ENCODE measurements around the gene SNX13.
"Not testable (repeated sequence)": the region's sequence is repeated elsewhere in the genome, so short reads cannot be mapped to it uniquely, and the experiment has no call there.

SNX13 gene

GRCh38 chr7:17915168-17915567 lies 25.1 kb downstream of the SNX13 start:
- DNase-seq, result no peak
- intact Hi-C loops (cut with DNase I), result no loop called here

GRCh38 chr7:17913250-17913649 lies 27.0 kb downstream of the SNX13 start:
- DNase-seq, result no peak
- intact Hi-C loops (cut with DNase I), result no loop called here

GRCh38 chr7:17912536-17913235 lies 27.6 kb downstream of the SNX13 start:
- intact Hi-C loops (cut with DNase I), result no loop called here
- DNase-seq, result peak in 1 of 10 donors; percentile 42

- intact Hi-C loops (cut with DNase I), result no loop called here
- no peak for DNase-seq
These were observed 28.2 kb downstream of the SNX13 start for GRCh38 chr7:17912050-17912449.

- intact Hi-C loops (cut with DNase I), result no loop called here
- no peak for DNase-seq
These were observed 29.9 kb downstream of the SNX13 start for GRCh38 chr7:17910377-17910776.

- DNase-seq; intact Hi-C loops (cut with DNase I): not testable (repeated sequence)
These were observed 31.0 kb downstream of the SNX13 start for GRCh38 chr7:17909310-17909709.

- DNase-seq, result no peak
- intact Hi-C loops (cut with DNase I), result no loop called here
These were observed 33.3 kb downstream of the SNX13 start for GRCh38 chr7:17907014-17907413.

- DNase-seq, result no peak
- intact Hi-C loops (cut with DNase I), result no loop called here
These were observed 37.0 kb downstream of the SNX13 start for GRCh38 chr7:17903337-17903736.

GRCh38 chr7:17902599-17902998 lies 37.7 kb downstream of the SNX13 start:
- intact Hi-C loops (cut with DNase I), result no loop called here
- no peak for DNase-seq

- DNase-seq, result no peak
- intact Hi-C loops (cut with DNase I), result no loop called here
These were observed 39.8 kb downstream of the SNX13 start for GRCh38 chr7:17900464-17900863.

- intact Hi-C loops (cut with DNase I), result no loop called here
- DNase-seq, result no peak
These were observed 42.2 kb downstream of the SNX13 start for GRCh38 chr7:17898111-17898510.

- no peak for DNase-seq
- intact Hi-C loops (cut with DNase I), result no loop called here
These were observed 53.0 kb downstream of the SNX13 start for GRCh38 chr7:17887286-17887685.

- no peak for DNase-seq
- intact Hi-C loops (cut with DNase I), result no loop called here
These were observed 57.6 kb downstream of the SNX13 start for GRCh38 chr7:17882685-17883084.

- no peak for DNase-seq
- intact Hi-C loops (cut with DNase I), result no loop called here
These were observed 61.1 kb downstream of the SNX13 start for GRCh38 chr7:17879075-17879661.

GRCh38 chr7:17878627-17879026 lies 61.7 kb downstream of the SNX13 start:
- no peak for DNase-seq
- intact Hi-C loops (cut with DNase I), result no loop called here

- DNase-seq, result no peak
- intact Hi-C loops (cut with DNase I), result loop anchor here (1.0 kb wide), 1 partner anchor 25 kb away; no protein-coding TSS in a partner anchor
These were observed 68.3 kb downstream of the SNX13 start for GRCh38 chr7:17871815-17872533.

- no peak for DNase-seq
- intact Hi-C loops (cut with DNase I), result no loop called here
These were observed 69.9 kb downstream of the SNX13 start for GRCh38 chr7:17870406-17870805.

- intact Hi-C loops (cut with DNase I), result no loop called here
- DNase-seq, result no peak
These were observed 76.5 kb downstream of the SNX13 start for GRCh38 chr7:17863809-17864143.

- intact Hi-C loops (cut with DNase I), result no loop called here
- DNase-seq, result peak in 1 of 10 donors; percentile 27
These were observed 77.0 kb downstream of the SNX13 start for GRCh38 chr7:17863095-17863808.

GRCh38 chr7:17856251-17856650 lies 84.0 kb downstream of the SNX13 start:
- DNase-seq, result no peak
- intact Hi-C loops (cut with DNase I), result no loop called here

GRCh38 chr7:17855202-17855601 lies 85.1 kb downstream of the SNX13 start:
- DNase-seq, result no peak
- intact Hi-C loops (cut with DNase I), result no loop called here

All from posterior cingulate gyrus (tissue), 11 donors.